HCT116 (cell line): ENCODE measurements around the gene AGBL1. TPM values are rescaled to one million over a fixed set of nuclear protein-coding genes. Genes with fewer than 3 reads are reported as not detected.

Source experiments
- ATAC-seq: fragments of 200-7000 bp; cut with Tn5 transposase; 2 replicates; pipeline ENCODE4 v1.9.1; 2020; ENCODE audit warnings: mild to moderate bottlenecking, moderate library complexity
- Bru-seq: library from RNA; stranded (reverse); fragments of 400-500 nt; gene quantifications from one replicate; lab custom pipeline; 2021; lab: Mats Ljungman, UMichigan
- BruChase-seq, 2 experiments: library from RNA; stranded (reverse); fragments of 400-500 nt; gene quantifications; one replicate each; lab custom pipeline; 2021; lab: Mats Ljungman, UMichigan
- BruUV-seq: library from RNA; stranded (reverse); fragments of 400-500 nt; replicated peaks from 2 replicates; lab custom pipeline; 2021; lab: Mats Ljungman, UMichigan
- CTCF ChIA-PET: fragments of 300-600 bp; sonication (Branson Sonifier 250); formaldehyde crosslinking; loops from one replicate; lab custom pipeline; 2021; ENCODE audit warnings: antibody characterized with exemption; lab: Charles Lee
- POLR2A ChIA-PET: fragments of 300-600, 350-600 bp; sonication (Branson Sonifier 250); formaldehyde crosslinking; loops from one replicate; lab custom pipeline; 2021; ENCODE audit warnings: antibody characterized with exemption; lab: Charles Lee
- RAD21 ChIA-PET, 2 experiments: fragments of 300-600 bp; sonication (Branson Sonifier 250); formaldehyde crosslinking; loops; one replicate each; lab custom pipeline; 2023; ENCODE audit warnings: low total read pairs in 2 of 2; ENCODE audit not compliant: uncharacterized antibody in 2 of 2, unreplicated experiment in 2 of 2, low non-redundant PET in 1 of 2; lab: Charles Lee
- DNase-seq: peaks from one replicate; pipeline ENCODE4 v3.0.0-alpha.2; 2010; ENCODE audit warnings: low read depth, low spot score
- H2AFZ ChIP-seq: fragments of 200-600 bp; shearing (Covaris generic), sonication (generic); 2 replicates; pipeline ENCODE4 v1.6.1; 2017; ENCODE audit warnings: low read depth, mixed run types, mixed read lengths, antibody characterized with exemption, low read length; ENCODE audit not compliant: poor library complexity, severe bottlenecking
- H3K27ac ChIP-seq: 2 replicates; pipeline ENCODE4 v1.5.1; 2012; ENCODE audit warnings: low read depth, low read length
- H3K27me3 ChIP-seq: fragments of 200-600 bp; sonication (generic); 2 replicates; pipeline ENCODE4 v1.6.1; 2016; ENCODE audit warnings: mixed run types, low read length, mixed read lengths; ENCODE audit not compliant: insufficient read depth
- H3K36me3 ChIP-seq, 2 experiments: fragments of 200-500 bp in 1 of 2; fragments of 200-600 bp in 1 of 2; sonication (Bioruptor generic) in 1 of 2; sonication (generic) in 1 of 2; 2 replicates each; pipeline versions ENCODE4 v1.5.1 to v1.6.1; 2014 to 2016; ENCODE audit warnings: low read length in 2 of 2, inconsistent platforms in 1 of 2, mixed read lengths in 1 of 2, mixed run types in 1 of 2; ENCODE audit not compliant: insufficient read depth in 2 of 2, control insufficient read depth in 1 of 2
- H3K4me1 ChIP-seq, 2 experiments: fragments of 200-600 bp in 1 of 2; sonication (generic) in 1 of 2; 2 replicates each; pipeline versions ENCODE4 v1.5.1 to v1.6.1; 2012 to 2017; ENCODE audit warnings: low read length in 2 of 2, inconsistent platforms in 1 of 2, mild to moderate bottlenecking in 1 of 2, mixed read lengths in 1 of 2, mixed run types in 1 of 2, moderate library complexity in 1 of 2; ENCODE audit not compliant: insufficient read depth in 2 of 2, control insufficient read depth in 1 of 2
- H3K4me2 ChIP-seq: fragments of 200-600 bp; sonication (generic); 2 replicates; pipeline ENCODE4 v1.6.1; 2017; ENCODE audit warnings: mixed run types, low read length, mixed read lengths
- H3K4me3 ChIP-seq, 2 experiments: fragments of 200-600 bp in 1 of 2; sonication (generic) in 1 of 2; replicated peaks in 1 of 2; 2 replicates each; pipeline ENCODE4 v1.5.1; 2011 to 2016; ENCODE audit warnings: low read length in 2 of 2, control low read depth in 1 of 2, low read depth in 1 of 2, mild to moderate bottlenecking in 1 of 2, mixed read lengths in 1 of 2, mixed run types in 1 of 2
- H3K79me2 ChIP-seq: fragments of 200-600 bp; sonication (generic); 2 replicates; pipeline ENCODE4 v1.6.1; 2017; ENCODE audit warnings: mild to moderate bottlenecking, mixed run types, low read length, moderate library complexity, mixed read lengths; ENCODE audit not compliant: insufficient read depth
- H3K9ac ChIP-seq: fragments of 200-600 bp; sonication (generic); 2 replicates; pipeline ENCODE4 v1.6.1; 2016; ENCODE audit warnings: low read length, mixed read lengths
- H3K9me2 ChIP-seq: fragments of 200-600 bp; sonication (generic), shearing (Covaris generic); 2 replicates; pipeline ENCODE4 v1.6.1; 2017; ENCODE audit warnings: mixed run types, mild to moderate bottlenecking, moderate library complexity; ENCODE audit not compliant: insufficient read depth
- H3K9me3 ChIP-seq, 2 experiments: fragments of 200-500 bp in 1 of 2; fragments of 200-600 bp in 1 of 2; sonication (Bioruptor generic) in 1 of 2; sonication (generic) in 1 of 2; 2 replicates each; pipeline ENCODE4 v1.6.1; 2014 to 2017; ENCODE audit warnings: low read length in 2 of 2, mixed read lengths in 2 of 2, inconsistent platforms in 1 of 2, low read depth in 1 of 2, mild to moderate bottlenecking in 1 of 2, mixed run types in 1 of 2, moderate library complexity in 1 of 2; ENCODE audit not compliant: control insufficient read depth in 1 of 2, insufficient read depth in 1 of 2
- H4K20me1 ChIP-seq: fragments of 200-600 bp; sonication (generic), shearing (Covaris generic); 2 replicates; pipeline ENCODE4 v1.6.1; 2017; ENCODE audit warnings: mixed run types, mild to moderate bottlenecking, moderate library complexity; ENCODE audit not compliant: insufficient read depth
- EGR1 ChIP-seq: IDR thresholded peaks from 2 replicates; pipeline ENCODE4 v1.6.1; 2012; ENCODE audit warnings: low read depth
- ELF1 ChIP-seq: IDR thresholded peaks from 2 replicates; pipeline ENCODE4 v1.6.1; 2012; ENCODE audit warnings: low read depth, borderline replicate concordance
- JUND ChIP-seq: IDR thresholded peaks from 2 replicates; pipeline ENCODE4 v1.6.1; 2012
- SIN3A ChIP-seq: IDR thresholded peaks from 2 replicates; pipeline ENCODE4 v1.6.1; 2012; ENCODE audit warnings: low read depth
- SRF ChIP-seq: IDR thresholded peaks from 2 replicates; pipeline ENCODE4 v1.6.1; 2012; ENCODE audit warnings: low read depth
- ZNF274 ChIP-seq: fragments of 200-500 bp; sonication (Bioruptor generic); IDR thresholded peaks from 2 replicates; pipeline ENCODE4 v1.6.1; 2014; ENCODE audit warnings: mild to moderate bottlenecking, low read depth, low read length, inconsistent platforms
- intact Hi-C: fragments of 100-400 bp; cut with micrococcal nuclease; formaldehyde crosslinking; loops from 2 replicates; pipeline ENCODE4 v1.10.0; 2022
- long read RNA-seq: library from polyadenylated mRNA; unstranded; transcript quantifications from one replicate; pipeline ENCODE4 v2.0.0, GENCODE V29; 2021; ENCODE audit not compliant: unreplicated experiment
- polyA plus RNA-seq: library from polyadenylated mRNA; unstranded; fragments of >200 nt; gene quantifications from 2 replicates; pipeline ENCODE4 v1.2.1, GENCODE V29; 2012; ENCODE audit warnings: missing spikeins
- total RNA-seq: library from RNA; stranded (reverse); gene quantifications from one replicate; pipeline ENCODE4 v1.2.1, GENCODE V29; 2021; ENCODE audit not compliant: unreplicated experiment
- TF ChIP-seq, protein P1 (sequence below), 3 experiments: fragments of 200-600 bp in 1 of 3; sonication (generic) in 1 of 3; IDR thresholded peaks in 2 of 3; conservative IDR thresholded peaks in 1 of 3; 2 replicates each; pipeline ENCODE4 v1.5.1; 2012 to 2017; ENCODE audit warnings: low read depth in 2 of 3, low read length in 2 of 3, antibody characterized with exemption in 1 of 3, borderline replicate concordance in 1 of 3, control low read depth in 1 of 3, mild to moderate bottlenecking in 1 of 3, mixed read lengths in 1 of 3, mixed run types in 1 of 3, moderate library complexity in 1 of 3; ENCODE audit not compliant: insufficient read depth in 1 of 3
- TF ChIP-seq, protein P2 (sequence below): IDR thresholded peaks from 2 replicates; pipeline ENCODE4 v1.6.1; 2012
- TF ChIP-seq, protein P3 (sequence below): IDR thresholded peaks from 2 replicates; pipeline ENCODE4 v1.6.1; 2012; ENCODE audit warnings: low read depth

Gene AGBL1
- total RNA-seq: not detected
- polyA plus RNA-seq: not detected in 2 replicates
- percentile 0 among the genes with signal in this experiment for Bru-seq, nascent RNA
- BruChase-seq, experiment 1, labeled RNA remaining after a 6-hour chase: percentile 0 among the genes with signal in this experiment
- BruChase-seq, experiment 2, labeled RNA remaining after a 2-hour chase: percentile 0 among the genes with signal in this experiment
- long read RNA-seq: 0 reads

DNA sequence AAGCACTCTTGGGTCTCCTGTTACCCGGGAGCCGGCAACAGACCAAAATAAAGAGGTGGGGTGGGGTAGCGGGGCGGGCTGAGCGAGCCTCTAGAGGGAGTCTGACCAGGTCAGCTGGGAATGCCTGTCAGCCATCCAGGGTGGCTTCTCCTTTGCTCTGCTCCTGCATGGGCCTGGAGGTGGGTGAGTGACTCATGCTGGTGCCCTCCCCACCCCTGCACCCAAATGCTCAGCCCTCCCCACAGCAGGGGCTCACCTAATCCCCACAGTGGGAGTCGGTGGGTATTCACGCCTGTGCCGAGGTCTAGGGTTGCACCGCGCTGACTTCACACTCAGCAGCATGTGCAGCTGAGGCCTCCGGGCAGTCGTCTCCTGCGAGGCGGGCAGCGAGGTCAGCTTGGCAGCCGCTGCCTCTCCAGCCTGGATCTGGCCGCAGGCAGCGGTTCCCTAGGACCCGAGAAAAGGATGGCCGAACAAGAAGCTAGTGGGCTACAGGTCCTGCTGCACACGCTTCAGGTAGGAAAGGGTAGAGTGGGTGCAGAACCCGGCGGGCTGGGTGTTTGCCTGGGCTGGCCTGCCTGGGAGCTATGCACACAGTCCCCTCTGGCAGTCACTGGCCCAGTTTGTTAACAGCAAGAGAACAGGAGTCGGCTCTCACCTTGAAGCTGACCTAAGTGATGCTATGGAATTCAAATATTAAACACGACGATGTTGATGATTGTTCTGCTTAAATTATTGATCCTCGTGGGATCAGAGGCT is at the start of gene AGBL1:
Gene AGBL1, plus strand, starts transcription at position 364 of the 759 bp plus-strand sequence.
- DNase-seq (no peak), ATAC-seq (no peak)
- Histone ChIP-seq H2AFZ (no peak within 1 kb of the TSS), H3K27ac (no peak within 1 kb of the TSS), H3K9me3 (no peaks in the 10 kb centered on the region), H4K20me1 (no peaks in the 10 kb centered on the region), H3K4me3 (no peak within 1 kb of the TSS), H3K36me3 (no peaks in the 10 kb centered on the region), H3K79me2 (no peaks in the 10 kb centered on the region), H3K9ac (no peak within 1 kb of the TSS), H3K9me2 (no peaks in the 10 kb centered on the region), H3K4me2 (no peak within 1 kb of the TSS), H3K27me3 (0 out of 2 replicates have a peak, but pooled peaks cover 12% of the 10 kb centered on the region), H3K4me1 (no peaks in the 10 kb centered on the region)
- ChIA-PET CTCF (no interaction called here), POLR2A (no interaction called here), RAD21 (no interaction called here)
- no TSS peak for BruUV-seq
- intact Hi-C loops: no loop called here
- TF ChIP-seq SRF (no peak), ELF1 (no peak), ZNF274 (no peak), EGR1 (no peak), JUND (no peak), SIN3A (no peak)
- TF ChIP-seq, protein P1, sequence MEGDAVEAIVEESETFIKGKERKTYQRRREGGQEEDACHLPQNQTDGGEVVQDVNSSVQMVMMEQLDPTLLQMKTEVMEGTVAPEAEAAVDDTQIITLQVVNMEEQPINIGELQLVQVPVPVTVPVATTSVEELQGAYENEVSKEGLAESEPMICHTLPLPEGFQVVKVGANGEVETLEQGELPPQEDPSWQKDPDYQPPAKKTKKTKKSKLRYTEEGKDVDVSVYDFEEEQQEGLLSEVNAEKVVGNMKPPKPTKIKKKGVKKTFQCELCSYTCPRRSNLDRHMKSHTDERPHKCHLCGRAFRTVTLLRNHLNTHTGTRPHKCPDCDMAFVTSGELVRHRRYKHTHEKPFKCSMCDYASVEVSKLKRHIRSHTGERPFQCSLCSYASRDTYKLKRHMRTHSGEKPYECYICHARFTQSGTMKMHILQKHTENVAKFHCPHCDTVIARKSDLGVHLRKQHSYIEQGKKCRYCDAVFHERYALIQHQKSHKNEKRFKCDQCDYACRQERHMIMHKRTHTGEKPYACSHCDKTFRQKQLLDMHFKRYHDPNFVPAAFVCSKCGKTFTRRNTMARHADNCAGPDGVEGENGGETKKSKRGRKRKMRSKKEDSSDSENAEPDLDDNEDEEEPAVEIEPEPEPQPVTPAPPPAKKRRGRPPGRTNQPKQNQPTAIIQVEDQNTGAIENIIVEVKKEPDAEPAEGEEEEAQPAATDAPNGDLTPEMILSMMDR (IDR thresholded peaks at IDR 0.05 in 2 of 3, conservative IDR thresholded peaks at IDR 0.05 in 1 of 3; ENCODE audit: borderline replicate concordance in 1 of 3, insufficient read depth in 1 of 3, low read depth in 2 of 3, low read length in 2 of 3): no peak
- TF ChIP-seq, protein P2, sequence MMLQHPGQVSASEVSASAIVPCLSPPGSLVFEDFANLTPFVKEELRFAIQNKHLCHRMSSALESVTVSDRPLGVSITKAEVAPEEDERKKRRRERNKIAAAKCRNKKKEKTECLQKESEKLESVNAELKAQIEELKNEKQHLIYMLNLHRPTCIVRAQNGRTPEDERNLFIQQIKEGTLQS: no peak
- TF ChIP-seq, protein P3, sequence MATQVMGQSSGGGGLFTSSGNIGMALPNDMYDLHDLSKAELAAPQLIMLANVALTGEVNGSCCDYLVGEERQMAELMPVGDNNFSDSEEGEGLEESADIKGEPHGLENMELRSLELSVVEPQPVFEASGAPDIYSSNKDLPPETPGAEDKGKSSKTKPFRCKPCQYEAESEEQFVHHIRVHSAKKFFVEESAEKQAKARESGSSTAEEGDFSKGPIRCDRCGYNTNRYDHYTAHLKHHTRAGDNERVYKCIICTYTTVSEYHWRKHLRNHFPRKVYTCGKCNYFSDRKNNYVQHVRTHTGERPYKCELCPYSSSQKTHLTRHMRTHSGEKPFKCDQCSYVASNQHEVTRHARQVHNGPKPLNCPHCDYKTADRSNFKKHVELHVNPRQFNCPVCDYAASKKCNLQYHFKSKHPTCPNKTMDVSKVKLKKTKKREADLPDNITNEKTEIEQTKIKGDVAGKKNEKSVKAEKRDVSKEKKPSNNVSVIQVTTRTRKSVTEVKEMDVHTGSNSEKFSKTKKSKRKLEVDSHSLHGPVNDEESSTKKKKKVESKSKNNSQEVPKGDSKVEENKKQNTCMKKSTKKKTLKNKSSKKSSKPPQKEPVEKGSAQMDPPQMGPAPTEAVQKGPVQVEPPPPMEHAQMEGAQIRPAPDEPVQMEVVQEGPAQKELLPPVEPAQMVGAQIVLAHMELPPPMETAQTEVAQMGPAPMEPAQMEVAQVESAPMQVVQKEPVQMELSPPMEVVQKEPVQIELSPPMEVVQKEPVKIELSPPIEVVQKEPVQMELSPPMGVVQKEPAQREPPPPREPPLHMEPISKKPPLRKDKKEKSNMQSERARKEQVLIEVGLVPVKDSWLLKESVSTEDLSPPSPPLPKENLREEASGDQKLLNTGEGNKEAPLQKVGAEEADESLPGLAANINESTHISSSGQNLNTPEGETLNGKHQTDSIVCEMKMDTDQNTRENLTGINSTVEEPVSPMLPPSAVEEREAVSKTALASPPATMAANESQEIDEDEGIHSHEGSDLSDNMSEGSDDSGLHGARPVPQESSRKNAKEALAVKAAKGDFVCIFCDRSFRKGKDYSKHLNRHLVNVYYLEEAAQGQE: no peak
